A549 (cell line): Measurements from ENCODE around the gene DCPS. TPM values are rescaled to one million over a fixed set of nuclear protein-coding genes. Genes with fewer than 3 reads are reported as not detected.

ENCODE experiments used
- ATAC-seq, 2 experiments: fragments of 200-7000 bp in 1 of 2; fragments of >200 bp in 1 of 2; cut with Nextera tagmentation in 1 of 2; cut with Tn5 transposase in 1 of 2; 3 replicates each; pipeline versions ENCODE4 v1.8.0 to v1.9.1; 2018 to 2020; ENCODE audit warnings: mild to moderate bottlenecking in 1 of 2, moderate library complexity in 1 of 2
- CTCF ChIA-PET: fragments of 300-600 bp; sonication (Branson Sonifier 250); formaldehyde crosslinking; extraction: SDS; loops from one replicate; lab custom pipeline; 2021; ENCODE audit warnings: antibody characterized with exemption, inconsistent platforms; lab: Yijun Ruan, JAX
- POLR2A ChIA-PET: fragments of 350-600 bp; formaldehyde crosslinking; extraction: SDS; loops from one replicate; lab custom pipeline; 2021; ENCODE audit warnings: antibody characterized with exemption, inconsistent platforms; lab: Yijun Ruan, JAX
- DNase-seq, 2 experiments: peaks; one replicate each; pipeline versions ENCODE4 v3.0.0 to v3.0.0-alpha.2; 2011 to 2016; ENCODE audit warnings: low read depth in 1 of 2, low spot score in 1 of 2
- FAIRE-seq: peaks from 2 replicates; lab custom pipeline; 2011; peaks lifted over from hg19 to GRCh38; lab: Jason Lieb, UNC
- H3K27ac ChIP-seq, 2 experiments: fragments of >200 bp; sonication (Bioruptor Twin); formaldehyde crosslinking; 3 replicates each; pipeline ENCODE4 v1.5.1; 2016 to 2017
- H3K4me1 ChIP-seq: fragments of >200 bp; sonication (Bioruptor Twin); formaldehyde crosslinking; 3 replicates; pipeline ENCODE4 v1.6.1; 2016
- H3K4me2 ChIP-seq: fragments of >200 bp; sonication (Bioruptor Twin); formaldehyde crosslinking; 3 replicates; pipeline ENCODE4 v1.6.1; 2016
- H3K4me3 ChIP-seq: fragments of >200 bp; sonication (Bioruptor Twin); formaldehyde crosslinking; 3 replicates; pipeline ENCODE4 v1.5.1; 2016
- H3K9me3 ChIP-seq: fragments of >200 bp; sonication (Bioruptor Twin); formaldehyde crosslinking; 3 replicates; pipeline ENCODE4 v1.6.1; 2016
- ATOH8 ChIP-seq: fragments of 250-450 bp; sonication (Bioruptor Pico); IDR thresholded peaks from 2 replicates; pipeline ENCODE4 v1.5.0; 2020; ENCODE audit warnings: low read depth, mild to moderate bottlenecking, moderate library complexity
- CBX2 ChIP-seq: fragments of 200-600 bp; sonication (generic); IDR thresholded peaks from 2 replicates; pipeline ENCODE4 v1.6.1; 2016; ENCODE audit warnings: low read depth, mild to moderate bottlenecking, borderline replicate concordance
- CEBPB ChIP-seq, 2 experiments: fragments of >200 bp in 1 of 2; sonication (Bioruptor Twin) in 1 of 2; formaldehyde crosslinking in 1 of 2; IDR thresholded peaks; 2 replicates each; pipeline ENCODE4 v1.6.1; 2012 to 2016
- E2F6 ChIP-seq: IDR thresholded peaks from 2 replicates; pipeline ENCODE4 v1.6.1; 2012; ENCODE audit warnings: low read depth, borderline replicate concordance
- ELK1 ChIP-seq: fragments of 150-350 bp; IDR thresholded peaks from 2 replicates; pipeline ENCODE4 v1.6.1; 2014; ENCODE audit warnings: low read depth, mild to moderate bottlenecking, low read length
- EP300 ChIP-seq, 2 experiments: fragments of >200 bp; sonication (Bioruptor Twin); formaldehyde crosslinking; IDR thresholded peaks; 2 replicates in 1 of 2; 3 replicates in 1 of 2; pipeline ENCODE4 v1.6.1; 2016 to 2017
- FOSL2 ChIP-seq, 2 experiments: fragments of 450-650 bp in 1 of 2; fragments of >200 bp in 1 of 2; sonication (Bioruptor Twin) in 1 of 2; formaldehyde crosslinking; IDR thresholded peaks; 2 replicates each; pipeline versions ENCODE4 v1.5.0 to v1.6.1; 2016 to 2020; ENCODE audit warnings: mild to moderate bottlenecking in 1 of 2, moderate library complexity in 1 of 2
- FOXS1 ChIP-seq: fragments of 250-450 bp; sonication (Bioruptor Pico); IDR thresholded peaks from 2 replicates; pipeline ENCODE4 v1.5.0; 2020; ENCODE audit warnings: mild to moderate bottlenecking, moderate library complexity
- HOXB13 ChIP-seq: fragments of 250-450 bp; sonication (Bioruptor Pico); IDR thresholded peaks from 2 replicates; pipeline ENCODE4 v1.5.0; 2020; ENCODE audit warnings: low read depth, mild to moderate bottlenecking, moderate library complexity
- HOXB5 ChIP-seq: fragments of 250-450 bp; sonication (Bioruptor Pico); IDR thresholded peaks from 2 replicates; pipeline ENCODE4 v1.5.0; 2020; ENCODE audit warnings: mild to moderate bottlenecking, moderate library complexity
- JUN ChIP-seq, 2 experiments: fragments of >200 bp; sonication (Bioruptor Twin); formaldehyde crosslinking; IDR thresholded peaks; 2 replicates in 1 of 2; 3 replicates in 1 of 2; pipeline ENCODE4 v1.6.1; 2016 to 2017
- JUNB ChIP-seq: fragments of >200 bp; sonication (Bioruptor Twin); formaldehyde crosslinking; IDR thresholded peaks from 2 replicates; pipeline ENCODE4 v1.6.1; 2016
- KDM1A ChIP-seq: fragments of 200-600 bp; sonication (generic); IDR thresholded peaks from 2 replicates; pipeline ENCODE4 v1.6.1; 2016; ENCODE audit warnings: low read depth, mild to moderate bottlenecking
- KDM5A ChIP-seq: fragments of 200-600 bp; sonication (generic); IDR thresholded peaks from 2 replicates; pipeline ENCODE4 v1.6.1; 2016; ENCODE audit warnings: antibody characterized with exemption, mild to moderate bottlenecking
- MAZ ChIP-seq: fragments of 150-350 bp; IDR thresholded peaks from 2 replicates; pipeline ENCODE4 v1.6.1; 2014; ENCODE audit warnings: antibody characterized with exemption, low read depth, low read length, borderline replicate concordance
- MYC ChIP-seq: IDR thresholded peaks from 2 replicates; pipeline ENCODE4 v1.6.1; 2012; ENCODE audit warnings: mild to moderate bottlenecking, inconsistent platforms, low read length, improper control_type of control experiment, borderline replicate concordance
- NFE2L2 ChIP-seq: fragments of 150-350 bp; conservative IDR thresholded peaks from 2 replicates; pipeline ENCODE4 v1.6.1; 2014; ENCODE audit warnings: low read length
- PBX3 ChIP-seq: IDR thresholded peaks from 2 replicates; pipeline ENCODE4 v1.6.1; 2012
- PHF8 ChIP-seq: fragments of 200-600 bp; sonication (generic); IDR thresholded peaks from 2 replicates; pipeline ENCODE4 v1.6.1; 2016; ENCODE audit warnings: low read depth, mild to moderate bottlenecking, antibody characterized with exemption, moderate library complexity, borderline replicate concordance
- RAD21 ChIP-seq, 2 experiments: fragments of >200 bp in 1 of 2; sonication (Bioruptor Twin) in 1 of 2; formaldehyde crosslinking in 1 of 2; IDR thresholded peaks in 1 of 2; conservative IDR thresholded peaks in 1 of 2; 2 replicates in 1 of 2; 3 replicates in 1 of 2; pipeline ENCODE4 v1.6.1; 2012 to 2018; ENCODE audit warnings: inconsistent platforms in 1 of 2
- RCOR1 ChIP-seq: fragments of 150-350 bp; IDR thresholded peaks from 2 replicates; pipeline ENCODE4 v1.6.1; 2014; ENCODE audit warnings: antibody characterized with exemption, low read length, low read depth
- SREBF2 ChIP-seq: fragments of 450-650 bp; IDR thresholded peaks from 2 replicates; pipeline ENCODE4 v1.6.1; 2014; ENCODE audit warnings: mild to moderate bottlenecking, moderate library complexity
- TP53 ChIP-seq: fragments of 250-450 bp; sonication (Bioruptor Pico); IDR thresholded peaks from 2 replicates; pipeline ENCODE4 v1.5.0; 2021; ENCODE audit warnings: mild to moderate bottlenecking, moderate library complexity
- USF2 ChIP-seq: fragments of 450-650 bp; IDR thresholded peaks from 2 replicates; pipeline ENCODE4 v1.6.1; 2014; ENCODE audit warnings: antibody characterized with exemption
- ZSCAN20 ChIP-seq: fragments of 250-450 bp; sonication (Bioruptor Pico); IDR thresholded peaks from 2 replicates; pipeline ENCODE4 v1.8.0; 2022; ENCODE audit warnings: mild to moderate bottlenecking, moderate library complexity
- WGBS: methylation state at CpG from one replicate; pipeline ENCODE4 v1.1.6; 2017; ENCODE audit errors: missing lambda C conversion rate; 5-methylcytosine and 5-hydroxymethylcytosine counted together
- polyA plus RNA-seq, 4 experiments: library from polyadenylated mRNA; depleted of rRNA in 3 of 4; stranded (reverse); fragments of >200 nt; fragmentation: RNase III in 1 of 4; extraction: RNeasy Plus Mini Kit Qiagen cat#74134 plus additional on column Dnase treatment in 1 of 4; gene quantifications; 2 replicates in 3 of 4; 3 replicates in 1 of 4; pipeline ENCODE4 v1.2.3, GENCODE V29; 2011 to 2017
- TF ChIP-seq, protein P1 (sequence below): fragments of >200 bp; sonication (Bioruptor Twin); formaldehyde crosslinking; IDR thresholded peaks from 2 replicates; pipeline ENCODE4 v1.6.1; 2016
- TF ChIP-seq, protein P2 (sequence below): fragments of >200 bp; sonication (Bioruptor Twin); formaldehyde crosslinking; IDR thresholded peaks from 3 replicates; pipeline ENCODE4 v1.6.1; 2016

DCPS gene
- polyA plus RNA-seq, 2 of the 4 experiments (the other 2 are of a cell fraction): 17.8 to 23.0 TPM

GRCh38 chr11:126328938-126329643 lies 25.2 kb downstream of the DCPS start:
- ChIA-PET POLR2A (no interaction called here), CTCF (interaction anchor here (1.3 to 1.6 kb wide), 2 partner anchors 10 to 19 kb away, joined by 4 to 7 read pairs; no protein-coding TSS in a partner anchor)
- WGBS: 84% methylated on average over 9 of the region's 9 CpGs
- ATAC-seq: no peak
- TF ChIP-seq HOXB13 (CRISPR knock-in tag): no peak
- no peak for TF ChIP-seq TP53 (CRISPR knock-in tag)
- TF ChIP-seq ELK1: no peak
- no peak for TF ChIP-seq FOXS1 (CRISPR knock-in tag)
- TF ChIP-seq E2F6: no peak
- TF ChIP-seq CEBPB (IDR thresholded peaks at IDR 0.05): no peak
- no peak for TF ChIP-seq ZSCAN20 (CRISPR knock-in tag)
- TF ChIP-seq USF2: no peak
- no peak for TF ChIP-seq CBX2
- Histone ChIP-seq H3K4me3 (no peak overlapping the region), H3K4me2 (no peak overlapping the region), H3K4me1 (peaks cover 14% of the 10 kb centered on the region), H3K9me3 (no peaks in the 10 kb centered on the region), H3K27ac (no peak overlapping the region)
- DNase-seq: no peak
- no peak for FAIRE-seq

DNA sequence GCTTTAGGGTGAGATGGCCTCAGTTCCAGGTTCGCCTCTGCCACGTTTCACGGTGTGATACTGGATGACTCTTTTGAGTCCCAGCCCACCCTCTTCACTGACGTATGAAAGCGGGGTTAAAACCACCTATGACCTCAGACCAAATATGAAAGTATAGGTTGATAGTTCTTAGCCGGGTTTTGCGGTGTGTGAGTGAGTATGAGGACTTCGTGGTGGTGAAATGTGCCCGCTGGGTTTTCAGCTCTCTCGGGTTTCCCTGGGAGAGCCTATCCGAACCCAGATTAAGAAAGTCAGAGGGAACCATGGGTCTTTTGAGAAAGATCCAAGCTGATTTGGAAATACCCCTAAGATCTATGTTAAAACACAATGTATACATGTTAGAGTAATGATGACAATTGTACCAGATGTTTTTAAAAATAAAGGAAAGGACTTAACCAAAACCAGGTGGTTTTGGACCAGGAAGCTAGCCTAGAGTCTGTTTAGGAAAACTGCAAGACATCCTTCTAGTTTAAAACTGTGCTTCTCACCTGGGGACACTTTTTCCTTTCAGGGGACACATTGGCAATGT lies 25.9 kb downstream of the DCPS start:
- Histone ChIP-seq H3K4me1 (peaks cover 14% of the 10 kb centered on the region), H3K4me2 (no peak overlapping the region), H3K4me3 (no peak overlapping the region), H3K9me3 (no peaks in the 10 kb centered on the region), H3K27ac (no peak overlapping the region)
- DNase-seq: no peak
- TF ChIP-seq HOXB5 (CRISPR knock-in tag): no peak
- TF ChIP-seq TP53 (CRISPR knock-in tag): no peak
- no peak for TF ChIP-seq PHF8
- no peak for TF ChIP-seq ATOH8 (CRISPR knock-in tag)
- TF ChIP-seq NFE2L2: no peak
- no peak for TF ChIP-seq EP300 (IDR thresholded peaks at IDR 0.05)
- ATAC-seq: no peak
- ChIA-PET POLR2A (no interaction called here), CTCF (interaction anchor here (1.3 to 1.6 kb wide), 2 partner anchors 10 to 19 kb away, joined by 4 to 7 read pairs; no protein-coding TSS in a partner anchor)
- 93% methylated on average over 11 of the region's 11 CpGs for WGBS
- FAIRE-seq: no peak

GRCh38 chr11:126331286-126331685 lies 27.4 kb downstream of the DCPS start:
- ATAC-seq (no peak), FAIRE-seq (no peak), DNase-seq (no peak)
- TF ChIP-seq KDM1A: no peak
- no peak for TF ChIP-seq MYC
- no peak for TF ChIP-seq PBX3
- no peak for TF ChIP-seq SREBF2
- TF ChIP-seq KDM5A: no peak
- TF ChIP-seq JUNB: no peak
- TF ChIP-seq MAZ: no peak
- no peak for TF ChIP-seq JUN (IDR thresholded peaks at IDR 0.05)
- TF ChIP-seq RAD21 (conservative IDR thresholded peaks at IDR 0.05 in 1 of 2, IDR thresholded peaks at IDR 0.05 in 1 of 2): no peak
- TF ChIP-seq, protein P1, sequence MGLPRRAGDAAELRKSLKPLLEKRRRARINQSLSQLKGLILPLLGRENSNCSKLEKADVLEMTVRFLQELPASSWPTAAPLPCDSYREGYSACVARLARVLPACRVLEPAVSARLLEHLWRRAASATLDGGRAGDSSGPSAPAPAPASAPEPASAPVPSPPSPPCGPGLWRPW: no peak
- TF ChIP-seq FOSL2 (IDR thresholded peaks at IDR 0.05): no peak
- TF ChIP-seq FOSL2 (CRISPR knock-in tag; IDR thresholded peaks at IDR 0.05): no peak
- TF ChIP-seq RCOR1: no peak
- TF ChIP-seq, protein P2, sequence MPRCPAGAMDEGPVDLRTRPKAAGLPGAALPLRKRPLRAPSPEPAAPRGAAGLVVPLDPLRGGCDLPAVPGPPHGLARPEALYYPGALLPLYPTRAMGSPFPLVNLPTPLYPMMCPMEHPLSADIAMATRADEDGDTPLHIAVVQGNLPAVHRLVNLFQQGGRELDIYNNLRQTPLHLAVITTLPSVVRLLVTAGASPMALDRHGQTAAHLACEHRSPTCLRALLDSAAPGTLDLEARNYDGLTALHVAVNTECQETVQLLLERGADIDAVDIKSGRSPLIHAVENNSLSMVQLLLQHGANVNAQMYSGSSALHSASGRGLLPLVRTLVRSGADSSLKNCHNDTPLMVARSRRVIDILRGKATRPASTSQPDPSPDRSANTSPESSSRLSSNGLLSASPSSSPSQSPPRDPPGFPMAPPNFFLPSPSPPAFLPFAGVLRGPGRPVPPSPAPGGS: no peak
- 100% methylated on average over 7 of the region's 13 CpGs for WGBS
- Histone ChIP-seq H3K9me3 (no peaks in the 10 kb centered on the region), H3K4me2 (no peak overlapping the region), H3K4me3 (no peak overlapping the region), H3K4me1 (peaks cover 14% of the 10 kb centered on the region), H3K27ac (no peak overlapping the region)
- ChIA-PET CTCF (no interaction called here), POLR2A (no interaction called here)
